Measurements from ENCODE around the gene SORCS3.

Gene SORCS3

GRCh38 chr10:104780165-104780564 is 139.1 kb downstream of the SORCS3 start:
- no peak for DNase-seq

GRCh38 chr10:104780946-104781595 is 140.0 kb downstream of the SORCS3 start:
- no peak for DNase-seq

- no peak for DNase-seq
Observed at GRCh38 chr10:104784452-104784851, 143.4 kb downstream of the SORCS3 start.

GRCh38 chr10:104791471-104791870 is 150.4 kb downstream of the SORCS3 start:
- no peak for DNase-seq

GRCh38 chr10:104795411-104795810 is 154.3 kb downstream of the SORCS3 start:
- DNase-seq: no peak

- DNase-seq: no peak
Observed at GRCh38 chr10:104796823-104797222, 155.7 kb downstream of the SORCS3 start.

- no peak for DNase-seq
Observed at GRCh38 chr10:104802941-104803340, 161.9 kb downstream of the SORCS3 start.

GRCh38 chr10:104804880-104805279 is 163.8 kb downstream of the SORCS3 start:
- no peak for DNase-seq

GRCh38 chr10:104806801-104807200 is 165.7 kb downstream of the SORCS3 start:
- DNase-seq: no peak

GRCh38 chr10:104807581-104808310 is 166.7 kb downstream of the SORCS3 start:
- no peak for DNase-seq

- DNase-seq: no peak
Observed at GRCh38 chr10:104809288-104810090, 168.4 kb downstream of the SORCS3 start.

- DNase-seq: no peak
Observed at GRCh38 chr10:104811166-104811565, 170.1 kb downstream of the SORCS3 start.

- DNase-seq: no peak
Observed at GRCh38 chr10:104816501-104816900, 175.4 kb downstream of the SORCS3 start.

GRCh38 chr10:104819731-104820130 is 178.6 kb downstream of the SORCS3 start:
- no peak for DNase-seq

GRCh38 chr10:104822088-104822487 is 181.0 kb downstream of the SORCS3 start:
- DNase-seq: no peak

- DNase-seq: no peak
Observed at GRCh38 chr10:104824380-104825006, 183.4 kb downstream of the SORCS3 start.

- DNase-seq: no peak
Observed at GRCh38 chr10:104831272-104831671, 190.2 kb downstream of the SORCS3 start.

GRCh38 chr10:104834580-104834979 is 193.5 kb downstream of the SORCS3 start:
- DNase-seq: no peak

- DNase-seq: no peak
Observed at GRCh38 chr10:104835422-104835821, 194.3 kb downstream of the SORCS3 start.

GRCh38 chr10:104842704-104843103 is 201.6 kb downstream of the SORCS3 start:
- no peak for DNase-seq

- no peak for DNase-seq
Observed at GRCh38 chr10:104844073-104844472, 203.0 kb downstream of the SORCS3 start.

GRCh38 chr10:104850023-104850422 is 208.9 kb downstream of the SORCS3 start:
- no peak for DNase-seq

- DNase-seq: no peak
Observed at GRCh38 chr10:104867966-104868598, 227.0 kb downstream of the SORCS3 start.

Data from NCI-H1092 (cell line).